ENCODE results near the gene SPTB. TPM values are rescaled to one million over a fixed set of nuclear protein-coding genes. Genes with fewer than 3 reads are reported as not detected.

Gene SPTB
- total RNA-seq, 1 experiment from 2014 or later: 0.13 TPM

- TF ChIP-seq TCF7L2 (IDR thresholded peaks at IDR 0.05; ENCODE audit: low read depth, low read length): no peak
- no peak for TF ChIP-seq CTCF (IDR thresholded peaks at IDR 0.05)
- TF ChIP-seq POLR2AphosphoS5 (IDR thresholded peaks at IDR 0.05; ENCODE audit: low read depth, low read length): no peak
- TF ChIP-seq, protein P1, sequence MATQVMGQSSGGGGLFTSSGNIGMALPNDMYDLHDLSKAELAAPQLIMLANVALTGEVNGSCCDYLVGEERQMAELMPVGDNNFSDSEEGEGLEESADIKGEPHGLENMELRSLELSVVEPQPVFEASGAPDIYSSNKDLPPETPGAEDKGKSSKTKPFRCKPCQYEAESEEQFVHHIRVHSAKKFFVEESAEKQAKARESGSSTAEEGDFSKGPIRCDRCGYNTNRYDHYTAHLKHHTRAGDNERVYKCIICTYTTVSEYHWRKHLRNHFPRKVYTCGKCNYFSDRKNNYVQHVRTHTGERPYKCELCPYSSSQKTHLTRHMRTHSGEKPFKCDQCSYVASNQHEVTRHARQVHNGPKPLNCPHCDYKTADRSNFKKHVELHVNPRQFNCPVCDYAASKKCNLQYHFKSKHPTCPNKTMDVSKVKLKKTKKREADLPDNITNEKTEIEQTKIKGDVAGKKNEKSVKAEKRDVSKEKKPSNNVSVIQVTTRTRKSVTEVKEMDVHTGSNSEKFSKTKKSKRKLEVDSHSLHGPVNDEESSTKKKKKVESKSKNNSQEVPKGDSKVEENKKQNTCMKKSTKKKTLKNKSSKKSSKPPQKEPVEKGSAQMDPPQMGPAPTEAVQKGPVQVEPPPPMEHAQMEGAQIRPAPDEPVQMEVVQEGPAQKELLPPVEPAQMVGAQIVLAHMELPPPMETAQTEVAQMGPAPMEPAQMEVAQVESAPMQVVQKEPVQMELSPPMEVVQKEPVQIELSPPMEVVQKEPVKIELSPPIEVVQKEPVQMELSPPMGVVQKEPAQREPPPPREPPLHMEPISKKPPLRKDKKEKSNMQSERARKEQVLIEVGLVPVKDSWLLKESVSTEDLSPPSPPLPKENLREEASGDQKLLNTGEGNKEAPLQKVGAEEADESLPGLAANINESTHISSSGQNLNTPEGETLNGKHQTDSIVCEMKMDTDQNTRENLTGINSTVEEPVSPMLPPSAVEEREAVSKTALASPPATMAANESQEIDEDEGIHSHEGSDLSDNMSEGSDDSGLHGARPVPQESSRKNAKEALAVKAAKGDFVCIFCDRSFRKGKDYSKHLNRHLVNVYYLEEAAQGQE (IDR thresholded peaks at IDR 0.05; ENCODE audit: insufficient read depth in 1 of 2, low read depth in 2 of 2, low read length in 1 of 2): no peak
- TF ChIP-seq SIN3A (IDR thresholded peaks at IDR 0.05; ENCODE audit: borderline replicate concordance, insufficient read depth, low read depth, low read length): no peak
- BruUV-seq (replicated peaks): no TSS peak
- Histone ChIP-seq H3K4me3 (ENCODE audit: low read depth in 2 of 2, low read length in 2 of 2) (no peak overlapping the region), H3K36me3 (ENCODE audit: control insufficient read depth, insufficient read depth, low read length) (no peaks in the 10 kb centered on the region), H3K27me3 (ENCODE audit: control insufficient read depth, insufficient read depth, low read length) (no peaks in the 10 kb centered on the region), H3K4me1 (ENCODE audit: control insufficient read depth, insufficient read depth, low read length) (peaks cover 16% of the 10 kb centered on the region), H3K27ac (ENCODE audit: low read length) (no peak overlapping the region), H3K9me3 (ENCODE audit: control insufficient read depth, insufficient read depth, low read depth, low read length) (no peaks in the 10 kb centered on the region)
- peak; percentile 41 for ATAC-seq
- ChIA-PET CTCF (no interaction called here), POLR2A (no interaction called here)
- intact Hi-C loops (cut with micrococcal nuclease; ENCODE audit: unreplicated experiment) (no loop called here), in situ Hi-C loops (cut with HindIII; ENCODE audit: low pct_unique_long_range_greater_than_20kb, low sequenced_read_pairs) (no loop called here)
- DNase-seq (ENCODE audit: low read depth, low spot score): no peak
These were observed 153.7 kb downstream of the SPTB start for GRCh38 chr14:64725879-64726584.

GRCh38 chr14:64725261-64725815 is 154.4 kb downstream of the SPTB start:
- H3K27me3 ChIP-seq (ENCODE audit: control insufficient read depth, insufficient read depth, low read length): no peaks in the 10 kb centered on the region
- H3K27ac ChIP-seq (ENCODE audit: low read length): no peak overlapping the region
- BruUV-seq (replicated peaks): no TSS peak
- no peak overlapping the region for H3K4me3 ChIP-seq (ENCODE audit: low read depth in 2 of 2, low read length in 2 of 2)
- no peak for TF ChIP-seq SIN3A (IDR thresholded peaks at IDR 0.05; ENCODE audit: borderline replicate concordance, insufficient read depth, low read depth, low read length)
- TF ChIP-seq TCF7L2 (IDR thresholded peaks at IDR 0.05; ENCODE audit: low read depth, low read length): no peak
- TF ChIP-seq, protein P1 (IDR thresholded peaks at IDR 0.05; ENCODE audit: insufficient read depth in 1 of 2, low read depth in 2 of 2, low read length in 1 of 2): no peak
- TF ChIP-seq CTCF (IDR thresholded peaks at IDR 0.05): no peak
- H3K9me3 ChIP-seq (ENCODE audit: control insufficient read depth, insufficient read depth, low read depth, low read length): no peaks in the 10 kb centered on the region
- H3K36me3 ChIP-seq (ENCODE audit: control insufficient read depth, insufficient read depth, low read length): no peaks in the 10 kb centered on the region
- ATAC-seq: no peak
- in situ Hi-C loops (cut with HindIII; ENCODE audit: low pct_unique_long_range_greater_than_20kb, low sequenced_read_pairs) (no loop called here), intact Hi-C loops (cut with micrococcal nuclease; ENCODE audit: unreplicated experiment) (no loop called here)
- H3K4me1 ChIP-seq (ENCODE audit: control insufficient read depth, insufficient read depth, low read length): peaks cover 23% of the 10 kb centered on the region
- ChIA-PET POLR2A (interaction anchor here (0.6 kb wide), 1 partner anchor 365 kb away, joined by 3 read pairs; no protein-coding TSS in a partner anchor), CTCF (interaction anchor here (1.1 kb wide), 1 partner anchor 43 kb away, joined by 4 read pairs; no protein-coding TSS in a partner anchor)
- no peak for DNase-seq (ENCODE audit: low read depth, low spot score)
